ENCODE data around the gene RBP3.
A peak's percentile ranks its signal among the peaks of the same experiment; 100 is the strongest.

The RBP3 gene

DNA sequence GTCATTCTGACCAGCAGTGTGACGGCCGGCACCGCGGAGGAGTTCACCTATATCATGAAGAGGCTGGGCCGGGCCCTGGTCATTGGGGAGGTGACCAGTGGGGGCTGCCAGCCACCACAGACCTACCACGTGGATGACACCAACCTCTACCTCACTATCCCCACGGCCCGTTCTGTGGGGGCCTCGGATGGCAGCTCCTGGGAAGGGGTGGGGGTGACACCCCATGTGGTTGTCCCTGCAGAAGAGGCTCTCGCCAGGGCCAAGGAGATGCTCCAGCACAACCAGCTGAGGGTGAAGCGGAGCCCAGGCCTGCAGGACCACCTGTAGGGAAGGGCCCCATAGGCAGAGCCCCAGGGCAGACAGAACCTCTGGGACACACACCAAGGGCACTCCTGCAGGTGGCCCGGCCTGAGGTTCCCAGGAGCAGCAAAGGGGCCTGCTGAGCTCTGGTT lies 9.0 kb downstream of the RBP3 start:
- no peak overlapping the region for H3K27ac ChIP-seq
- TF ChIP-seq ZFX (IDR thresholded peaks at IDR 0.05; ENCODE audit: borderline replicate concordance), result no peak
- TF ChIP-seq CTCF (IDR thresholded peaks at IDR 0.05), result no peak

DNA sequence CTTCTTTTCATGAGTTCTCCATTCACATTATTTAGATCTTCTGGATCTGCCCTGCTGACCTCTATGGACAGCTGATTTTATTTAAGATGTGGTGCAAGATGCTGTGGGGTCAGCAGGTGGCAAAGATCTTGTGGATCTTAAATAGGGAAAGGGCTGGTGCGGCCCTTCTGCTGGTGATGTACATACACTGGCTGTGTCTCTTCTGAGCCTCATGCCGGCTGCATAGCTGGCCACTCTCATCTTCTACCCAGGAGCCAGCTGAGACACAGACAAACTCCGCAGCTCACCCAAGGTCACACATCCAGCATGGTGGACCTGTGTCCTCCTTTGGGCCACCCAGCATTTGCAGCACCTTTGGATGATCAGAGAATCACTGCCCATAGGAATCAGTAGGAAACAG lies 9.7 kb downstream of the RBP3 start:
- no peak overlapping the region for H3K27ac ChIP-seq
- TF ChIP-seq CTCF (IDR thresholded peaks at IDR 0.05) (no peak), ZFX (IDR thresholded peaks at IDR 0.05; ENCODE audit: borderline replicate concordance) (no peak)

DNA sequence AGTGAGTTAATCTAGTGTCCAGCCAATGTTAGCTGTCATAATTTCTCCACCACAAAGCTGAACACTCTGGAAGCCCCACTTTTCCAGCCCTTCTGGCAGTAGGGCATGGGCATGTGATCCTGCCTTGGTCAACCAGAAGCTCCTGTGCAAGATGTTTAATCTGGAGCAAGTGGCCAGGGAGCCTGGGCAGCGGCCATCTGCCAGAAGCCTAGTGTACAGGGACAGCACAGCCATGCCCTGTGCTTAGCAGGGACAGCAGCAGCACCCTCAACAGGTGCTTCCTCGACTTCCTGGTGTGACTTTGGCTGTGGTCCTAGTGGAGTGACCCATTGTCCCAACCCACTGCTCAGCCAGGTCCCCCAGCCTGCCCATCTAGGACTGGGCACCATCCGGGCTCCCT lies 10.3 kb downstream of the RBP3 start:
- no peak overlapping the region for H3K27ac ChIP-seq
- TF ChIP-seq CTCF (IDR thresholded peaks at IDR 0.05), result no peak
- no peak for TF ChIP-seq ZFX (IDR thresholded peaks at IDR 0.05; ENCODE audit: borderline replicate concordance)

GRCh38 chr10:47359101-47359500 lies 10.9 kb downstream of the RBP3 start:
- TF ChIP-seq ZFX (IDR thresholded peaks at IDR 0.05; ENCODE audit: borderline replicate concordance), result no peak
- no peak for TF ChIP-seq CTCF (IDR thresholded peaks at IDR 0.05)
- H3K27ac ChIP-seq, result no peak overlapping the region

DNA sequence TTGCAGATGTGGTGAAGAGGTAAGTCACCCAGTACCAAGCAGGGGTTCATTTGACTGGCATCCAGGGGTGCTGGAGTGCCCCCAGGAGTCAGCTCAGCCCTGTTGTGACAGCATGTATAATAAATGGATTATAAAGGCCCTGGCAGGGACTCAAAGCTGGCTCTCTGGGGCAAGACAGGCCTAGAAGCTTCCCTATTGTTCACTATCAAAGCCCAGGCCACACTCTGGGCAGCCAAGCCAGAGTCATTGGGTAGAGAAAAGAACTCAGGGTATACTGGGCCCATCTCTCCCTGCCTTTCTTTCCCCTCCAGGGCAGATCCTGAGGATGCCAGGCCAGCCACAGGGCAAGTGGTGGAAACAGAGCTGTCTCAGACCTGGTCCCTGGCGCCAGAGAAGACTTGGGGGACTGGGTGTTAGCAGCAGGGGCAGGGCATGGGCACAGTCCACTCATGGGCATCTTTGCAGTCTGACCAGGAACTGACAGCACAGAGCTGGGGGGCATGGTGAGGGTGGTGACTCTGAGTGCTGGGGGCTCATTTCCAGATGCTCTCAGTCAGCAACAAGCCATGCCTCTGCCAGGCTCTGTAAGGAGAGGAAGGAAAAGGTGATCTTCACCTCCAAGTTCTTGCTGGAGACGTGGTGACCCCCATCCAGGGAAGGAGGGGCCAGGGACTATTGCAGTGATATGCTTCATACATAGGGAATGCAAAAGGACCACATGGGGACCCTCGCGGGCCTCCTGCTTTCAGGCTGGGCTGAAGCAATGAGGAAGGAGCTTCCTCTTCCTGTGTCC lies 11.7 kb downstream of the RBP3 start:
- H3K27ac ChIP-seq, result no peak overlapping the region
- TF ChIP-seq ZFX (IDR thresholded peaks at IDR 0.05; ENCODE audit: borderline replicate concordance), result no peak
- TF ChIP-seq CTCF (IDR thresholded peaks at IDR 0.05), result no peak

DNA sequence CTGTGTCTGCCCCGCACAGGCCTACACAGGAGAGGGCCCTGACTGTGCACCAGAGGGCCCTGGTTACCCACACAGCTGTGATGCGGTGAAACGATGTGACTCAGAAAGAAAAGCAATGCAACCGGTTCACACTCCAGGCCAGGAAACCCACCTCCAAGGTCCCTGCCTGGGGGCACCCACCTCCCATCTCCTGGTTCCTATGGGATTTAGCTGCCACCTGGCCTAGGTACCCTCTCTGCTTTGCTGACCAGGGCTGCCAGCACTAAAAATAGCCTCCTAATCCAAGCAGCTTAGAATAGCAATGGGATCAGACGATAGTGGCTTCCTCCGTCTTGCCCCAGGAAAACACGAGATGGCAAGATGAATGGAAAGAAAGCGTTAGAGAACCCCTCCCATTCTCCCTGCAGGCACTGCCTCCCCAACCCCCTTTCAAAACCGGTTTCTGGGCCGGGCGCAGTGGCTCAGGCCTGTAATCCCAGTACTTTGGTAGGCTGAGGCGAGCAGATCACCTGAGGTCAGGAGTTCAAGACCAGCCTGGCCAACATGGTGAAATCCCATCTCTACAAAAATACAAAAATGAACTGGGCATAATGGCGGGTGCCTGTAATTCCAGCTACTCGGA lies 12.4 kb downstream of the RBP3 start:
- TF ChIP-seq ZFX (IDR thresholded peaks at IDR 0.05; ENCODE audit: borderline replicate concordance) (no peak), CTCF (IDR thresholded peaks at IDR 0.05) (no peak)
- no peak overlapping the region for H3K27ac ChIP-seq

GRCh38 chr10:47361293-47361692 lies 13.1 kb downstream of the RBP3 start:
- peak; percentile 89 for TF ChIP-seq CTCF (IDR thresholded peaks at IDR 0.05)
- TF ChIP-seq ZFX (IDR thresholded peaks at IDR 0.05; ENCODE audit: borderline replicate concordance), result no peak
- H3K27ac ChIP-seq, result no peak overlapping the region
